ENCODE measurements around the gene MBP. TPM values are rescaled to one million over a fixed set of nuclear protein-coding genes. Genes with fewer than 3 reads are reported as not detected.

Gene MBP
- total and polyA plus RNA-seq, 2 donors from 2014 or later, result 15.1 to 61.2 TPM

- H3K27me3 ChIP-seq (ENCODE audit: control insufficient read depth, insufficient read depth, low read length), result no peaks in the 10 kb centered on the region
- intact Hi-C loops (cut with DNase I), result no loop called here
- peak overlapping the region in 1 of 3 donors; percentile 7 for H3K4me3 ChIP-seq (ENCODE audit: low read length in 3 of 3)
- peak overlapping the region in 1 of 3 donors; percentile 20 for H3K9ac ChIP-seq (ENCODE audit: low read length in 3 of 3)
- no peak for TF ChIP-seq CTCF (IDR thresholded peaks at IDR 0.05; ENCODE audit: borderline replicate concordance, extremely low read depth, insufficient read depth)
- H3K36me3 ChIP-seq (ENCODE audit: control insufficient read depth in 2 of 3, insufficient read depth in 3 of 3, low read length in 3 of 3), result peaks cover 0 to 3% (median 2%) of the 10 kb centered on the region in 3 donors
- FAIRE-seq (no peak), DNase-seq (peak in 2 of 5 donors; percentile 35 to 71)
- peak overlapping the region; percentile 86 to 93 for H3K27ac ChIP-seq (ENCODE audit: low read depth in 2 of 2, low read length in 2 of 2)
- no peaks in the 10 kb centered on the region for H3K9me3 ChIP-seq (ENCODE audit: control insufficient read depth in 2 of 3, insufficient read depth in 1 of 3, low read length in 3 of 3)
- peaks cover 21 to 62% (median 44%) of the 10 kb centered on the region in 3 donors for H3K4me1 ChIP-seq (ENCODE audit: control insufficient read depth in 2 of 3, insufficient read depth in 2 of 3, low read depth in 1 of 3, low read length in 3 of 3)
Measured at GRCh38 chr18:77103991-77104531, 28.5 kb downstream of the MBP start.

- DNase-seq (peak in 2 of 5 donors; percentile 26 to 45), FAIRE-seq (no peak)
- H3K27ac ChIP-seq (ENCODE audit: low read depth in 2 of 2, low read length in 2 of 2), result peak overlapping the region; percentile 86 to 93
- TF ChIP-seq CTCF (IDR thresholded peaks at IDR 0.05; ENCODE audit: borderline replicate concordance, extremely low read depth, insufficient read depth), result no peak
- H3K36me3 ChIP-seq (ENCODE audit: control insufficient read depth in 2 of 3, insufficient read depth in 3 of 3, low read length in 3 of 3), result peaks cover 0 to 3% (median 2%) of the 10 kb centered on the region in 3 donors
- peak overlapping the region in 1 of 3 donors; percentile 7 for H3K4me3 ChIP-seq (ENCODE audit: low read length in 3 of 3)
- peak overlapping the region in 1 of 3 donors; percentile 20 for H3K9ac ChIP-seq (ENCODE audit: low read length in 3 of 3)
- intact Hi-C loops (cut with DNase I), result no loop called here
- no peaks in the 10 kb centered on the region for H3K9me3 ChIP-seq (ENCODE audit: control insufficient read depth in 2 of 3, insufficient read depth in 1 of 3, low read length in 3 of 3)
- H3K27me3 ChIP-seq (ENCODE audit: control insufficient read depth, insufficient read depth, low read length), result no peaks in the 10 kb centered on the region
- H3K4me1 ChIP-seq (ENCODE audit: control insufficient read depth in 2 of 3, insufficient read depth in 2 of 3, low read depth in 1 of 3, low read length in 3 of 3), result peaks cover 18 to 57% (median 44%) of the 10 kb centered on the region in 3 donors
Measured at GRCh38 chr18:77103187-77103850, 29.3 kb downstream of the MBP start.

- Histone ChIP-seq H3K4me3 (ENCODE audit: low read length in 3 of 3) (no peak overlapping the region), H3K36me3 (ENCODE audit: control insufficient read depth in 2 of 3, insufficient read depth in 3 of 3, low read length in 3 of 3) (peaks cover 0 to 3% (median 2%) of the 10 kb centered on the region in 3 donors), H3K9ac (ENCODE audit: low read length in 3 of 3) (peak overlapping the region in 2 of 3 donors; percentile 42 to 44), H3K27me3 (ENCODE audit: control insufficient read depth, insufficient read depth, low read length) (no peaks in the 10 kb centered on the region), H3K9me3 (ENCODE audit: control insufficient read depth in 2 of 3, insufficient read depth in 1 of 3, low read length in 3 of 3) (no peaks in the 10 kb centered on the region), H3K27ac (ENCODE audit: low read depth in 2 of 2, low read length in 2 of 2) (peak overlapping the region; percentile 83 to 93), H3K4me1 (ENCODE audit: control insufficient read depth in 2 of 3, insufficient read depth in 2 of 3, low read depth in 1 of 3, low read length in 3 of 3) (peaks cover 21 to 53% (median 42%) of the 10 kb centered on the region in 3 donors)
- FAIRE-seq (no peak), DNase-seq (peak in 3 of 5 donors; percentile 16 to 84 (median 83))
- intact Hi-C loops (cut with DNase I), result no loop called here
- no peak for TF ChIP-seq CTCF (IDR thresholded peaks at IDR 0.05; ENCODE audit: borderline replicate concordance, extremely low read depth, insufficient read depth)
Measured at GRCh38 chr18:77102259-77103040, 30.1 kb downstream of the MBP start.
